GM06990 (cell line): ENCODE measurements around the gene ARL5C.

ENCODE experiments used
- DNase-seq: peaks from one replicate; pipeline ENCODE4 v3.0.0-alpha.2; 2011; ENCODE audit not compliant: insufficient read length; ENCODE audit errors: extremely low read depth
- H3K27me3 ChIP-seq: replicated peaks from 2 replicates; pipeline ENCODE4 v1.6.0; 2011; ENCODE audit warnings: low read length; ENCODE audit not compliant: control insufficient read depth, insufficient read depth
- H3K36me3 ChIP-seq: 2 replicates; pipeline ENCODE4 v1.5.1; 2011; ENCODE audit warnings: low read length; ENCODE audit not compliant: control insufficient read depth, insufficient read depth
- H3K4me3 ChIP-seq: replicated peaks from 2 replicates; pipeline ENCODE4 v1.5.1; 2011; ENCODE audit warnings: low read depth, mild to moderate bottlenecking, control low read depth, low read length
- TF ChIP-seq, protein P1 (sequence below): IDR thresholded peaks from 2 replicates; pipeline ENCODE4 v1.5.1; 2011; ENCODE audit warnings: low read length, control low read depth, mild to moderate bottlenecking, inconsistent platforms; ENCODE audit not compliant: insufficient read depth, poor library complexity, severe bottlenecking

Gene ARL5C

DNA sequence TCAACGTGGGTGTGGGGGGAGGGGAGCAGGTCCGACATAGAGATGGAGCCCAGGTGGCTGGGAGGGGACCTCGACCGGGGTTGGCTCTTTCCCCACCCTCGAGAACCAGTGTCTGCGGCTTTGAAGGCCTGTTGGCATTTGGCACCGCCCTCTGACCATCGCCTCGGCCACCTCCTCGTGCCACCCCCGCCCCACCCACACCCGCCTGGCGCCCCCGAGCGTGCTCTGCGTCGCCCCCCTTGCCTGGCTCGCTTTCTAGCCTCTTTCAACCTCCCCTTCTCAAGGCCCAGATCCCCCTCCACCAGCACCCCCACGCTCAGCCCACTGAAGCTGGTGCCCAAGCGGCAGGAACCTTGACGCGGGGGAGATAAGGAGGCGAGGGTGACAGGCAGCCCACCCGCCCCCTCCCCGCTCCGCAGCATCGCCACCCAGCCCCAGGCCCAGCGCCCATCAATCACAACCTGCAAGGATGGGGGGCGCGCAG is 30.9 kb upstream of the ARL5C start:
- DNase-seq = peak; percentile 47
- peak overlapping the region; percentile 79 for H3K4me3 ChIP-seq
- H3K36me3 ChIP-seq = peaks cover 8% of the 10 kb centered on the region

DNA sequence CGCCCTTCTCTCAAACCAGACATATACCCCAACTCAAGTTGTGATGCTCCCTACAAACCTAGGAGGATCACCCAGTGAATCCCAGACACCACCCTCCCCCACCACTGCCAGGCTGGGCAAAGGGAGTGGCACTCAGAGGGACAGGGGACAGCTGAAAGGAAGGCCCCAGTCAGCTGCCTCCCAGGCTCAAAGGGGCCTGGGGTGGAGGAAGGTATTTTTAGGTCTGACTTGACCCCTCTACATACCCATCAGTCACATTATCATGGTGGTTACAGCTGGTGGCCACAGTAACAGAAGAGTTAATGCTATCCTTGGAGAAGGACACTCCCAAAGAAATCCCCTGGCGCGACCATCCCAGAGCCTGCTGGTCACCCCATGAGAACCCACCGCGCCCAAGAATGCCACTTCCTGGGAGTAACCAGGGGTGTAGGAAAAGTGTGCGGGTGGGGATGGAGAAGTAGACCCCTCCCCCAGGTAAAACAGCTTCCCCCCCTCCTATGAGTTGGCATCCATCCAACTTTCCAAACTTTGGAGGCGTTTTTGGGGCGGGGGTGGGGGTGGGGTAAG is 30.4 kb upstream of the ARL5C start:
- H3K36me3 ChIP-seq = peaks cover 6% of the 10 kb centered on the region
- DNase-seq = no peak
- H3K4me3 ChIP-seq = peak overlapping the region; percentile 79

More for the DNA sequence above, 30.9 kb upstream of the ARL5C start:
- no peaks in the 10 kb centered on the region for H3K27me3 ChIP-seq
- TF ChIP-seq, protein P1, sequence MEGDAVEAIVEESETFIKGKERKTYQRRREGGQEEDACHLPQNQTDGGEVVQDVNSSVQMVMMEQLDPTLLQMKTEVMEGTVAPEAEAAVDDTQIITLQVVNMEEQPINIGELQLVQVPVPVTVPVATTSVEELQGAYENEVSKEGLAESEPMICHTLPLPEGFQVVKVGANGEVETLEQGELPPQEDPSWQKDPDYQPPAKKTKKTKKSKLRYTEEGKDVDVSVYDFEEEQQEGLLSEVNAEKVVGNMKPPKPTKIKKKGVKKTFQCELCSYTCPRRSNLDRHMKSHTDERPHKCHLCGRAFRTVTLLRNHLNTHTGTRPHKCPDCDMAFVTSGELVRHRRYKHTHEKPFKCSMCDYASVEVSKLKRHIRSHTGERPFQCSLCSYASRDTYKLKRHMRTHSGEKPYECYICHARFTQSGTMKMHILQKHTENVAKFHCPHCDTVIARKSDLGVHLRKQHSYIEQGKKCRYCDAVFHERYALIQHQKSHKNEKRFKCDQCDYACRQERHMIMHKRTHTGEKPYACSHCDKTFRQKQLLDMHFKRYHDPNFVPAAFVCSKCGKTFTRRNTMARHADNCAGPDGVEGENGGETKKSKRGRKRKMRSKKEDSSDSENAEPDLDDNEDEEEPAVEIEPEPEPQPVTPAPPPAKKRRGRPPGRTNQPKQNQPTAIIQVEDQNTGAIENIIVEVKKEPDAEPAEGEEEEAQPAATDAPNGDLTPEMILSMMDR = no peak

GRCh38 chr17:39195568-39196160 is 29.7 kb upstream of the ARL5C start:
- Histone ChIP-seq H3K4me3 (peak overlapping the region; percentile 79), H3K27me3 (no peaks in the 10 kb centered on the region), H3K36me3 (peaks cover 6% of the 10 kb centered on the region)
- DNase-seq = no peak
- TF ChIP-seq, protein P1 = no peak

More for the DNA sequence above, 30.4 kb upstream of the ARL5C start:
- TF ChIP-seq, protein P1 = no peak
- H3K27me3 ChIP-seq = no peaks in the 10 kb centered on the region

DNA sequence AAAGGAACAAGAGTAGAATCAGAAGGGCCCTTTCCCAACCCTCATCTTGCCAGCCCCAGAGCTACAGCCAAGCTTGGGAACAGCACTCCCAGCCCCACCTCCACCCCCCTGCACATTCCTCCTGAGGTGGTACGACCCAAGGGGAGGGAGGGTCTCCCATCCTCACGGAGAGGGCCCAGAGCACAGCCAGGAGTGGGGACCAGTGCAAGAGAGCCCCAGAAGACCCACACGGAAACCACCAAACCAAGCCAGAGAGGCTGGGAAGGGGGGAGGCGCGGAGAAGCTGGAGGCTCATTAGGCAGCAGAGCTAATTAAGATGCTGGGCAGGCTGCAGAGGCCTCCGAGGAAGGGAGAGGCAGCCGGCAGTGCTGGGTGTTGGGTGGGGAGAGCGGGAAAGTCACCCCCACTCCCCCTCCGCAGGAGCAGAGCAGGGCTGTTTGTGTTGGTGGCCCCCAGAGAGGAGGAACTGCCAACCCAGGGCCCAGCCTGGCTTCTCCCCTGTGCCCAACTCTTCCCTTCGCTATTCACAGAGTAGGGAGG is 29.1 kb upstream of the ARL5C start:
- no peak overlapping the region for H3K4me3 ChIP-seq
- DNase-seq = no peak
- TF ChIP-seq, protein P1 = no peak

GRCh38 chr17:39194089-39194984 is 28.4 kb upstream of the ARL5C start:
- TF ChIP-seq, protein P1 = peak; percentile 17
- Histone ChIP-seq H3K36me3 (peaks cover 6% of the 10 kb centered on the region), H3K4me3 (no peak overlapping the region)

More for the DNA sequence above, 29.1 kb upstream of the ARL5C start:
- Histone ChIP-seq H3K27me3 (no peaks in the 10 kb centered on the region), H3K36me3 (peaks cover 6% of the 10 kb centered on the region)

More at GRCh38 chr17:39194089-39194984, 28.4 kb upstream of the ARL5C start:
- H3K27me3 ChIP-seq = no peaks in the 10 kb centered on the region
- DNase-seq = no peak
